Measurements from ENCODE around the gene NMNAT2.

NMNAT2 gene

GRCh38 chr1:183295521-183295920 is 122.7 kb downstream of the NMNAT2 start:
- TF ChIP-seq CTCF (IDR thresholded peaks at IDR 0.05; ENCODE audit: low read length) (no peak), EZH2 (IDR thresholded peaks at IDR 0.05; ENCODE audit: borderline replicate concordance, low read length) (no peak)
- H4K20me1 ChIP-seq (ENCODE audit: insufficient read depth, low read length) = no peaks in the 10 kb centered on the region
- H3F3A ChIP-seq (ENCODE audit: insufficient read depth, low read length) = no peaks in the 10 kb centered on the region
- H3K27ac ChIP-seq (ENCODE audit: low read depth, low read length, poor library complexity, severe bottlenecking) = no peak overlapping the region
- no peaks in the 10 kb centered on the region for H3K36me3 ChIP-seq (ENCODE audit: insufficient read depth, low read length)
- H2AFZ ChIP-seq (ENCODE audit: low read length) = no peak overlapping the region
- no peak overlapping the region for H3K4me3 ChIP-seq (ENCODE audit: low read depth, low read length, poor library complexity, severe bottlenecking)
- H3K9ac ChIP-seq (ENCODE audit: low read length) = no peak overlapping the region
- no peaks in the 10 kb centered on the region; the same call in 1 of the 2 replicates for H3K27me3 ChIP-seq (ENCODE audit: insufficient read depth, low read length)
- no peak overlapping the region for H3K4me2 ChIP-seq (ENCODE audit: low read length)
- H3K4me1 ChIP-seq (ENCODE audit: insufficient read depth, low read length, severe bottlenecking) = no peaks in the 10 kb centered on the region
- H3K9me3 ChIP-seq (ENCODE audit: low read length) = no peaks in the 10 kb centered on the region
- H3K9me2 ChIP-seq (ENCODE audit: low read depth, low read length) = no peaks in the 10 kb centered on the region
- no peaks in the 10 kb centered on the region for H3K79me2 ChIP-seq (ENCODE audit: insufficient read depth, low read length)

GRCh38 chr1:183293876-183294275 is 124.3 kb downstream of the NMNAT2 start:
- Histone ChIP-seq H3F3A (ENCODE audit: insufficient read depth, low read length) (no peaks in the 10 kb centered on the region), H3K9me2 (ENCODE audit: low read depth, low read length) (no peaks in the 10 kb centered on the region), H3K9ac (ENCODE audit: low read length) (no peak overlapping the region), H4K20me1 (ENCODE audit: insufficient read depth, low read length) (no peaks in the 10 kb centered on the region), H3K36me3 (ENCODE audit: insufficient read depth, low read length) (no peaks in the 10 kb centered on the region), H3K79me2 (ENCODE audit: insufficient read depth, low read length) (no peaks in the 10 kb centered on the region), H3K9me3 (ENCODE audit: low read length) (no peaks in the 10 kb centered on the region), H3K4me2 (ENCODE audit: low read length) (no peak overlapping the region), H3K4me3 (ENCODE audit: low read depth, low read length, poor library complexity, severe bottlenecking) (no peak overlapping the region), H3K4me1 (ENCODE audit: insufficient read depth, low read length, severe bottlenecking) (no peaks in the 10 kb centered on the region), H3K27ac (ENCODE audit: low read depth, low read length, poor library complexity, severe bottlenecking) (no peak overlapping the region), H2AFZ (ENCODE audit: low read length) (no peak overlapping the region), H3K27me3 (ENCODE audit: insufficient read depth, low read length) (peaks cover 2% of the 10 kb centered on the region; the same call in 1 of the 2 replicates)
- TF ChIP-seq EZH2 (IDR thresholded peaks at IDR 0.05; ENCODE audit: borderline replicate concordance, low read length) (no peak), CTCF (IDR thresholded peaks at IDR 0.05; ENCODE audit: low read length) (no peak)

GRCh38 chr1:183293241-183293640 is 124.9 kb downstream of the NMNAT2 start:
- no peaks in the 10 kb centered on the region for H3K9me2 ChIP-seq (ENCODE audit: low read depth, low read length)
- H2AFZ ChIP-seq (ENCODE audit: low read length) = no peak overlapping the region
- no peak for TF ChIP-seq CTCF (IDR thresholded peaks at IDR 0.05; ENCODE audit: low read length)
- TF ChIP-seq EZH2 (IDR thresholded peaks at IDR 0.05; ENCODE audit: borderline replicate concordance, low read length) = no peak
- H3K36me3 ChIP-seq (ENCODE audit: insufficient read depth, low read length) = no peaks in the 10 kb centered on the region
- H3K4me2 ChIP-seq (ENCODE audit: low read length) = no peak overlapping the region
- H3K4me3 ChIP-seq (ENCODE audit: low read depth, low read length, poor library complexity, severe bottlenecking) = no peak overlapping the region
- H4K20me1 ChIP-seq (ENCODE audit: insufficient read depth, low read length) = no peaks in the 10 kb centered on the region
- H3K4me1 ChIP-seq (ENCODE audit: insufficient read depth, low read length, severe bottlenecking) = no peaks in the 10 kb centered on the region
- no peak overlapping the region for H3K27ac ChIP-seq (ENCODE audit: low read depth, low read length, poor library complexity, severe bottlenecking)
- H3K9ac ChIP-seq (ENCODE audit: low read length) = no peak overlapping the region
- no peaks in the 10 kb centered on the region for H3K79me2 ChIP-seq (ENCODE audit: insufficient read depth, low read length)
- no peaks in the 10 kb centered on the region for H3F3A ChIP-seq (ENCODE audit: insufficient read depth, low read length)
- peaks cover 8% of the 10 kb centered on the region; the same call in 1 of the 2 replicates for H3K27me3 ChIP-seq (ENCODE audit: insufficient read depth, low read length)
- no peaks in the 10 kb centered on the region for H3K9me3 ChIP-seq (ENCODE audit: low read length)

Measured in OCI-LY1 (cell line).